Right lobe of liver (tissue), 4 donors: Measurements from ENCODE around the gene CLMN.

Source experiments
- POLR2A ChIP-seq: fragments of 450-650 bp; IDR thresholded peaks from one replicate; pipeline ENCODE4 v1.6.1; 2017; ENCODE audit warnings: antibody characterized with exemption, mild to moderate bottlenecking
- TF ChIP-seq, protein P1 (sequence below), 4 donors: fragments of 200-600 bp in 3 of 4; fragments of 450-650 bp in 1 of 4; IDR thresholded peaks; one replicate each; pipeline versions ENCODE4 v1.5.1 to v1.8.0; 2016 to 2022; ENCODE audit warnings: antibody characterized with exemption in 4 of 4, mild to moderate bottlenecking in 2 of 4
- donor health status: DM: no; HTN: no; CAD: no.
- donor health status: DM: no; HTN: no; CAD: no.
- donor health status: DM: no; HTN: yes; CAD: no.

GRCh38 chr14:95321693-95322455 is 2.2 kb upstream of the CLMN start:
- no peak for TF ChIP-seq POLR2A
- TF ChIP-seq, protein P1, sequence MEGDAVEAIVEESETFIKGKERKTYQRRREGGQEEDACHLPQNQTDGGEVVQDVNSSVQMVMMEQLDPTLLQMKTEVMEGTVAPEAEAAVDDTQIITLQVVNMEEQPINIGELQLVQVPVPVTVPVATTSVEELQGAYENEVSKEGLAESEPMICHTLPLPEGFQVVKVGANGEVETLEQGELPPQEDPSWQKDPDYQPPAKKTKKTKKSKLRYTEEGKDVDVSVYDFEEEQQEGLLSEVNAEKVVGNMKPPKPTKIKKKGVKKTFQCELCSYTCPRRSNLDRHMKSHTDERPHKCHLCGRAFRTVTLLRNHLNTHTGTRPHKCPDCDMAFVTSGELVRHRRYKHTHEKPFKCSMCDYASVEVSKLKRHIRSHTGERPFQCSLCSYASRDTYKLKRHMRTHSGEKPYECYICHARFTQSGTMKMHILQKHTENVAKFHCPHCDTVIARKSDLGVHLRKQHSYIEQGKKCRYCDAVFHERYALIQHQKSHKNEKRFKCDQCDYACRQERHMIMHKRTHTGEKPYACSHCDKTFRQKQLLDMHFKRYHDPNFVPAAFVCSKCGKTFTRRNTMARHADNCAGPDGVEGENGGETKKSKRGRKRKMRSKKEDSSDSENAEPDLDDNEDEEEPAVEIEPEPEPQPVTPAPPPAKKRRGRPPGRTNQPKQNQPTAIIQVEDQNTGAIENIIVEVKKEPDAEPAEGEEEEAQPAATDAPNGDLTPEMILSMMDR (IDR thresholded peaks at IDR 0.05) = no peak
